Mucosa of rectum (tissue), 2 donors: Measurements from ENCODE around the gene MCEMP1.
A peak's percentile ranks its signal among the peaks of the same experiment; 100 is the strongest.

ENCODE experiments used
- H3K27ac ChIP-seq, 2 donors: one replicate each; pipeline ENCODE4 v1.7.0; 2013; ENCODE audit warnings: inconsistent platforms in 2 of 2, low read depth in 2 of 2, low read length in 2 of 2
- H3K27me3 ChIP-seq, 2 donors: one replicate each; pipeline ENCODE4 v1.7.0; 2013; ENCODE audit warnings: low read length in 2 of 2; ENCODE audit not compliant: control insufficient read depth in 2 of 2, insufficient read depth in 2 of 2
- H3K36me3 ChIP-seq, 2 donors: one replicate each; pipeline ENCODE4 v1.7.0; 2013; ENCODE audit warnings: low read length in 2 of 2; ENCODE audit not compliant: control insufficient read depth in 2 of 2, insufficient read depth in 2 of 2
- H3K4me1 ChIP-seq, 2 donors: one replicate each; pipeline ENCODE4 v1.7.0; 2013; ENCODE audit warnings: low read length in 2 of 2, mild to moderate bottlenecking in 1 of 2; ENCODE audit not compliant: control insufficient read depth in 2 of 2, insufficient read depth in 2 of 2
- H3K4me3 ChIP-seq, 2 donors: one replicate each; pipeline ENCODE4 v1.7.0; 2013; ENCODE audit warnings: low read length in 2 of 2
- H3K9ac ChIP-seq, 2 donors: one replicate each; pipeline ENCODE4 v1.7.0; 2013; ENCODE audit warnings: low read length in 2 of 2, low read depth in 1 of 2, mild to moderate bottlenecking in 1 of 2
- H3K9me3 ChIP-seq, 2 donors: one replicate each; pipeline ENCODE4 v1.7.0; 2013; ENCODE audit warnings: low read length in 2 of 2; ENCODE audit not compliant: control insufficient read depth in 2 of 2
- donor health status: healthy.
- donor health status: Normal muscosa, but diverticular disease.

Gene MCEMP1

DNA sequence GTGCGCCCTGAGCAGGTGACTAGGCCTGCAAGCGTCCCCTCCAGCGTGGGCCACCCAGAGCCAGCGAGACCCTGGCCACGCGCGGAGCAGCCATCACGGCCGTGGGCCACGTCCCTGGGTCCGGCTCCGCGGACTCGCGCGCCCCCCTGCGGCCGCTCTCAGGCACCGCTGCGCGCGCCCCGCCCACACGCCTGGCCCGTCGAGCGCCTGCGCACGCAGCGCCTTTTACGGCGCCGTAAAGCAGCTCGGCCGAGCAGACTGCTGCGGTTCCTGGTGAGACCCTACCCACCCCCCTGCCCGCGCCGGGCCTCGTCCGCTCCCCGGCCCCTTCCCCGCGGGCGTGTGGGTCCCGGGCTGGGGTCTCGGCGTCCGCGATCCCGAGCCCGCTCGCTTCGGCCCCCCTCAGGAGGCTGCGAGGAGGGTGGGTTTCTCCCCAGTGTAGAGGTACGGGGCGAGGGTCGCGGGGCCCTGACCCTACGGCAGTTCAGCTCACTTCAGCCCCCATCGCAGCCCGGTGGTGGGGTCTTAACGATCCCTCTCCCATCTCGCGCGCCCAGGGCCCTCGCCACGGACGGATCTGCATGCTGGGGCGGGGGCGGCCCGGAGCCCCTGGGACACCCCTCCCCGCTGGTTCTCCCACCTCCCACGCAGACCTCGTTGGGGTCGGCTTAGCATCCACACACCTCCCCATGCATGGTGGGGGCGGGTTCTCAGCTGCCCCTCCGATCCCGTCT, 3.9 kb downstream of the MCEMP1 start, which contains the start of gene TRAPPC5:
Gene TRAPPC5, plus strand, starts transcription at position 228 of the 734 bp plus-strand sequence. CDS start 1,421 bp downstream, outside the sequence.
- peak within 1 kb of the TSS; percentile 79 to 94 for H3K4me3 ChIP-seq
- H3K27me3 ChIP-seq = peaks cover 4 to 13% of the 10 kb centered on the region in 2 donors
- peaks cover 3 to 12% of the 10 kb centered on the region in 2 donors for H3K36me3 ChIP-seq

DNA sequence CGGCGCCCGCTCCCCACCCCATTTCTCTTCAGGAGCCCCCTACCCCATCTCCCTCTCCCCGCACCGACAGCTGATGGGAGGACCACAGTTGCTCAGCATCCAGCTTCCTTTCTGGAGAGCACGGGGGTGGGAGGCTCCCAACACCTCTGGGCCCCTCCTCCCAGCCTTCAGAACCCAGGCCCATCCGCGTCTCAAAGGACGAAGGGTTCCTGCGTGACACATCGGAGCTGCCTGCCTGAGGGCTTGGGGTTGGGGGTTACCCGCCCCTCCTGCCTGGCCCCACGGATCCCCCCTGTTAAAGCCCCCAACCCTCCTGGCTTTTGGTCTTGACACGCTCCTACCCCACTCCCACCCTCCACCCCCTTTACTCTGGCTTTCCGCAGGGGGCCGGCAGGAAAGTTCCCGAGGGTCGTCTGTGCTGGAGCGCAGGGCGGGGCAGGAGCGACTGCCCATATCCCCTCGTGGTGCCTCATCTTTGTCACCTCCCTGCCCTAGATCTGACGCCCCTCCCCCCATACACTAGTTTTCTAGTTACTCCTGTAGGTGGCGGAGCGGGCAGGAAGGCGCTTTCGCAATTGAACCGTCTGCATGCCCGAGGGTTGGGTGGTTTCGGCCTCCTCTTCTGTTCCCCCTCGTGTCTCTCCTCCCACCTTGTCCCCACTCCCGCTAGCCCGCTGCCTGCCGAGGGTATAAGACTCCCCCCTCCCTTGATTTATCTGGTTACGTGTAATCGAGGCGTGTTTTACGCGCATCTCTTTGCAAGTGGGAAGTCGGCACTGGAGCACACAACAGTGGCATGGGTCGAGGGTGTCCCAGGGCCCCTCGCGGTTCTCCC, 4.7 kb downstream of the MCEMP1 start:
- peak overlapping the region; percentile 70 to 80 for H3K27ac ChIP-seq
- H3K9me3 ChIP-seq = no peaks in the 10 kb centered on the region
- peaks cover 4 to 13% of the 10 kb centered on the region in 2 donors for H3K27me3 ChIP-seq
- H3K36me3 ChIP-seq = peaks cover 3 to 12% of the 10 kb centered on the region in 2 donors
- peak overlapping the region; percentile 79 to 94 for H3K4me3 ChIP-seq
- peak overlapping the region; percentile 84 to 96 for H3K9ac ChIP-seq
- H3K4me1 ChIP-seq = peaks cover 12 to 14% of the 10 kb centered on the region in 2 donors

More for the DNA sequence above, 3.9 kb downstream of the MCEMP1 start, which contains the start of gene TRAPPC5:
- Histone ChIP-seq H3K9me3 (no peaks in the 10 kb centered on the region), H3K4me1 (peaks cover 12 to 14% of the 10 kb centered on the region in 2 donors), H3K9ac (peak within 1 kb of the TSS; percentile 84 to 96), H3K27ac (peak within 1 kb of the TSS; percentile 70 to 80)

DNA sequence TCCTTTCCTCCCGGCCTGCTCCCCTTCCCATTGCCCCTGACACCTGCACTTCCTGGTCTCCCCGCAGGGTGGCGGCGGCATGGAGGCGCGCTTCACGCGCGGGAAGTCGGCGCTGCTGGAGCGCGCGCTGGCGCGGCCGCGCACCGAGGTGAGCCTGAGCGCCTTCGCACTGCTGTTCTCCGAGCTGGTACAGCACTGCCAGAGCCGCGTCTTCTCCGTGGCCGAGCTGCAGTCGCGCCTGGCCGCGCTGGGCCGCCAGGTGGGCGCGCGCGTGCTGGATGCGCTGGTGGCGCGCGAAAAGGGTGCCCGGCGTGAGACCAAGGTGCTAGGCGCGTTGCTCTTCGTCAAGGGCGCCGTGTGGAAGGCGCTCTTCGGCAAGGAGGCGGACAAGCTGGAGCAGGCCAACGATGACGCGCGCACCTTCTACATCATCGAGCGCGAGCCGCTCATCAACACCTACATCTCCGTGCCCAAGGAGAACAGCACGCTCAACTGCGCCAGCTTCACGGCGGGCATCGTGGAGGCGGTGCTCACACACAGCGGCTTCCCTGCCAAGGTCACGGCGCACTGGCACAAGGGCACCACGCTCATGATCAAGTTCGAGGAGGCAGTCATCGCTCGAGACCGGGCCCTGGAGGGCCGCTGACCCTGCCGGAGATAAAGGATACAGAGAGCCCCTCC, 5.4 kb downstream of the MCEMP1 start:
- H3K27ac ChIP-seq = no peak overlapping the region
- H3K4me3 ChIP-seq = peak overlapping the region; percentile 79 to 94
- H3K9ac ChIP-seq = no peak overlapping the region
- H3K4me1 ChIP-seq = peaks cover 12 to 14% of the 10 kb centered on the region in 2 donors
- H3K36me3 ChIP-seq = peaks cover 3 to 12% of the 10 kb centered on the region in 2 donors
- H3K9me3 ChIP-seq = no peaks in the 10 kb centered on the region
- peaks cover 4 to 13% of the 10 kb centered on the region in 2 donors for H3K27me3 ChIP-seq

DNA sequence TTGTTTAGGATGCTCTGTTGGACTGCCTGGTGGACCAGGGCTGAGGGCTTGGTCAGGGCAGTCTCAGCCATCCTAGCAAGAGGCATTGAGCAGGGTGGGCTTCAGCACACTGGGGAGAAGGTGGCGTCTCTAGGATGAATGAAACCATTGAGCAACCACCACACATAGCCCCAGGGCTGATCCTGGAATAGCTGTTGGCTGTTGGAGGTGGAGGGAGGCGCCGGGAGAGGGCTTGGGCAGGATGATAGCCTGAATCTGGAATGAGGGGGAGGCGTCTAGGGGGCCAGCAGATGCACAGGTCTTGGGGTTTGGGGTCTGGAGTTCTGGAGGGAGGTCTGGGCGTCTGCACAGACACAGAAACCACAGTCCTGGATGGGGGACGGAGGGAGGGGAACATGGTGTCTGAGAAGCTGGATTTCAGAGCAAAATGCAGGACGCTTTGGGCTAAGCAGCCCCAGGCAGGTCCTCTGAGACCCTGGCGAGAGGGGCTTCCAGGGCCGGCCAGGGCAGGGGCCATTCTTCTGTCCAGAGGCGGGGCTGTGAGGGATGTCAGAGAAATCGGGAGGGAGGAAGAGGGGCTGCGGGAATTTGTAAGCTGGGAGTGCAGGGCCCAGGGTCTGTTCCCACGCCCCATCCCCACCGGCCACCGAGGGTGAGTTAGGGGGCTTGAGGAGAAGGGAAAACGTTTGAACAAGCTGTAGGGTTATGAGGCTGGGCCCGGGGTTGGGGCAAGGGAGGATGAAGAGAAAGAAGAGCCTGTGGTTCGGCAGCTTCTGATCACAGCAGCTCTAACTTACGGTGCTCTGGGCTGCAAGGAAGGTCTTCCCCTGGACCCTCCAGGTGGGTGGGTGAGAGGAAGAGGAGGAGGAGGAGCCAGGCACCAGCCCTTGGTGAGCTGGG, 8.9 kb downstream of the MCEMP1 start:
- Histone ChIP-seq H3K27ac (no peak overlapping the region), H3K9me3 (no peaks in the 10 kb centered on the region), H3K36me3 (peaks cover 3 to 12% of the 10 kb centered on the region in 2 donors), H3K27me3 (no peaks in the 10 kb centered on the region), H3K9ac (no peak overlapping the region), H3K4me3 (no peak overlapping the region), H3K4me1 (peaks cover 4 to 5% of the 10 kb centered on the region in 2 donors)

DNA sequence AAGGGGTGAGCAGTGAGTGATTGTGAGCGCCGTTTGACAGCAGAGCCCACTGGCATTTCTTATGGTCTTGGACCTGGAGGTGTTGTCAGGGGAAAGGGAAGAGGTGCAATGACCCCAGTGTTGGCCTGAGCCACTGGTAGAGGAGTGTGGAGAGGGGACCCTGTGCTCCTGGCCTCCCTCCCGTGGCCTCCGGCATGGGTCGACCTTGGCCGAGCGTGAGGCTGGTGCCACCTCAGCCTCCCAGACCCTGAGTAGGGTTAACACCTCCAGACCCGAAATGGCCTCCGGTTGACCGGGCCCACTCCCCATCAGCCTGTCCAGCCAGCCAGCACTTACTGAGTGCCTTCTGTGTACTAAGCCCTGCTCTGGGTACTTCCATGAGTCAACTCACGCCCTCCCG, 10.3 kb downstream of the MCEMP1 start:
- no peaks in the 10 kb centered on the region for H3K27me3 ChIP-seq
- H3K36me3 ChIP-seq = peaks cover 3 to 12% of the 10 kb centered on the region in 2 donors
- H3K9ac ChIP-seq = no peak overlapping the region
- no peaks in the 10 kb centered on the region for H3K4me1 ChIP-seq
- no peaks in the 10 kb centered on the region for H3K9me3 ChIP-seq
- no peak overlapping the region for H3K27ac ChIP-seq
- no peak overlapping the region for H3K4me3 ChIP-seq

DNA sequence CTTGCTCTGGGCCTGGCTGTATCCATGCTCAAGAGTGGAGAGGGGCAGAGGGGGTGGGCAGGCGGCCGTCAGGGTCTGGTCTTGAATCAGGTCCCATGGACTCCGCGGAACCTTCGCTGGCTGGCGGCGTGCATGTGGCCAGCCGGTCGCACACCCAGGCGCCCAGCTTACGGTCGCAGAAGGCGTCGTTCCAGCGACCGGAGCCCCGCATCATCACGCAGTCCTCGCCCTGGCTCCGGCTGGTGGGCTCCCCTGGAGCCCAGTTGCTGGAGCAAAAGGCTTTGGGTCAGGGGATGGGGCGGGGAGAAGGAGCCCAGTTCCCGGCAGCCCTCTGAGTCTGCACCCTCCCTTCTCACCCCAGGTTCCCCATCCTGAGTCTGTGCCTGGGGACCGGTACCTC, 12.3 kb downstream of the MCEMP1 start:
- Histone ChIP-seq H3K36me3 (no peaks in the 10 kb centered on the region), H3K27me3 (no peaks in the 10 kb centered on the region), H3K27ac (no peak overlapping the region), H3K9ac (no peak overlapping the region), H3K4me3 (no peak overlapping the region), H3K4me1 (no peaks in the 10 kb centered on the region), H3K9me3 (no peaks in the 10 kb centered on the region)

DNA sequence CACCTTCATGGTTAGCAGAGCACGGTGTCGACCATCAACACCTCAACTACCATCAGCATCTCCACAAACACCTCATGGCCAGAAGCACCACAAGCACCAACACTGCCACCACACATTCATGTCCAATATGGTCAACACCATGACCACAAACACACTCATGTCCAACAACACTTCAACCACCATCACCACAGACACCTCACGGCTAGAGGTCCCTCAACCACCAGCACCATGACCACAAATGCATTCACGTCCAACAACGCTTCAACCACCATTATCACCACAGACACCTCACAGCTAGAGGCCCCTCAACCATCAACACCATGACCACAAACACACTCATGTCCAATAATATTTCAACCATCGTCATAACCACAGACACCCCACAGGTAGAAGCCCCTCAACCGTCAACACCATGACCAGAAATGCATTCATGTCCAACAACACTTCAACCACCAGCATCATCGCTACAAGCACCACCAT, 13.9 kb downstream of the MCEMP1 start:
- H3K27me3 ChIP-seq = no peaks in the 10 kb centered on the region
- H3K27ac ChIP-seq = no peak overlapping the region
- no peaks in the 10 kb centered on the region for H3K36me3 ChIP-seq

DNA sequence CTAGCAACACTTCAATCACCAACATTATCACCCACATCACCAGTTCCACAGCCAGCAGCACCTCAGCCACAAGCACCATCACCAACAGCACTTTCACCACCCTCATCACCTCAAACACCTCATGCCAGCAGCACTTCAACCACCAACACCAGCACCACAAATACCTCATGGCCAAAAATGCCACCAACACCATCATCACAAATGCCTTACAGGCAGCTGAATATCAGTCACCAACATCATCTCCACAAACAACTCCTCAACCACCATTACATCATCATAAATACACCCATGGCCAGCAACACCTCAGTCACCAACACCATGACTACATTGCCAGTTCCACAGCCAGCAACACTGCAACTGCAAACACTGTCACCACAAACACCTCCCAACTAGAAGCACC, 14.6 kb downstream of the MCEMP1 start:
- H3K27ac ChIP-seq = no peak overlapping the region
- H3K27me3 ChIP-seq = no peaks in the 10 kb centered on the region
- no peaks in the 10 kb centered on the region for H3K9me3 ChIP-seq
- H3K4me1 ChIP-seq = no peaks in the 10 kb centered on the region
- H3K4me3 ChIP-seq = no peak overlapping the region
- no peak overlapping the region for H3K9ac ChIP-seq
- no peaks in the 10 kb centered on the region for H3K36me3 ChIP-seq

More for the DNA sequence above, 13.9 kb downstream of the MCEMP1 start:
- Histone ChIP-seq H3K4me1 (no peaks in the 10 kb centered on the region), H3K4me3 (no peak overlapping the region), H3K9ac (no peak overlapping the region), H3K9me3 (no peaks in the 10 kb centered on the region)

DNA sequence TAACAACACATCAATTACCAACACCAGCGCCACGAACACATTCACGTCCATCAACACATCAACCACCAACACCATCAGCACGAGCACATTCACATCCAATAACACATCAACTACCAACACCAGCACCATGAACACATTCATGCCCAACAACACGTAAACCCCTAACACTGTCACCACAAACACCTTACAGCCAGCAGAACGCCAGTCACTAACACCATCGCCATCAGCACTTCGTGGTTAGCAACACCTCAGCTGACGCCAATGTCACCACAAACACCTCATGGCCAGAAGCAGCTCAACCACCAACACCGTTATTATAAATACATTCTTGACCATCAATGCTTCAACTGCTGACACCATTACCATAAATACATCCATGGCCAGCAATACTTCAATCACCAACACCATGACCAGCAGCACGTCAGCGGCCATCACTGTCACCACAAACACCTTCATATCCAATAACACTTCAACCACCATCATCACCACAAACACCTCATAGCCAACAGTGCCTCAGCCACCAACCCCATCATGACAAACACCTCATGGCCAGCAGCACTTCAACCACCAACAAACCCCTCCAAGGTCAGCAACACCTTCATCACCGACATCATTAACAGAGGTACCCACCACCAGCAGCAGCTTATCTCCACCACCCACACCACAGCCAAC, 15.7 kb downstream of the MCEMP1 start:
- H3K36me3 ChIP-seq = no peaks in the 10 kb centered on the region
- H3K4me1 ChIP-seq = no peaks in the 10 kb centered on the region
- no peak overlapping the region for H3K4me3 ChIP-seq
- H3K27me3 ChIP-seq = no peaks in the 10 kb centered on the region
- no peaks in the 10 kb centered on the region for H3K9me3 ChIP-seq
- no peak overlapping the region for H3K27ac ChIP-seq
- no peak overlapping the region for H3K9ac ChIP-seq
